IPS-NIHi7 (cell line): Measurements from ENCODE around the gene PTPN2.
"Not testable (repeated sequence)": the region's sequence is repeated elsewhere in the genome, so short reads cannot be mapped to it uniquely, and the experiment has no call there.

ENCODE experiments used
- DNase-seq: peaks from one replicate; pipeline ENCODE4 v3.0.0; 2012; ENCODE audit warnings: mixed read lengths; ENCODE audit errors: extremely low spot score

Gene PTPN2

GRCh38 chr18:12891561-12891960 is 7.5 kb upstream of the PTPN2 start:
- no peak for DNase-seq

- DNase-seq, result no peak
Measured at GRCh38 chr18:12890964-12891363, 6.9 kb upstream of the PTPN2 start.

DNA sequence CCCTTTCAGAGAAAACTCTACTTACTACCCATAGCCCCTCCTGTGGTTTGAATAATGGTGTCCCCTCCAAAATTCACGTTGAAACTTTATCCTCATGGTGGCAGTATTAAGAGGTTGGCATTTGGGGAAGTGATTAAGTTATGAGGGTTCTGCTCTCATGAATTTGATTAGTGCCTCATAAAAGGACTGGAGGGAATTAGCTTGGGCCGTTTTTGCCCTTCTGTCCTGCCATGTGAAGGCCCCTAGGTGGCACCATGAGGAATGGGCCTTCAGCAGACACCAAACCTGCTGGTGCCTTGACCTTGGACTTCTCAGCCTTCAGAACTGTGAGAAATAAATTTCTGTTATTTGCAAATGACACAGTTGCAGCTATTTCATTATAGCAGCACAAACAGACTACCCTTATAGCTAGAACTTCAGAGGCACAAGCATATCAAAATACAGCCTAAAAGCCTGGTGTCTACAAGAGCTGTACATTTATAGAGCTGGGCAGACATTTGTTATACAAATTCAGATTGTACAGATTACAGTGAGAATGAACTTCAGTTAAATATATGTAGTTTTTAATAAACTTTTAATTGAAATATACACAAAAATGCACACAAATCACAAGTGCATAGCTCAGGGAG is 2.6 kb upstream of the PTPN2 start:
- DNase-seq, result no peak

GRCh38 chr18:12885500-12885899 is 1.5 kb upstream of the PTPN2 start:
- DNase-seq, result peak; percentile 38

GRCh38 chr18:12884406-12885323 is 628 bp upstream of the PTPN2 start:
- no peak for DNase-seq

GRCh38 chr18:12883372-12883683 is 709 bp downstream of the PTPN2 start:
- no peak for DNase-seq

- DNase-seq, result no peak
Measured at GRCh38 chr18:12882453-12883371, 1.3 kb downstream of the PTPN2 start.

DNA sequence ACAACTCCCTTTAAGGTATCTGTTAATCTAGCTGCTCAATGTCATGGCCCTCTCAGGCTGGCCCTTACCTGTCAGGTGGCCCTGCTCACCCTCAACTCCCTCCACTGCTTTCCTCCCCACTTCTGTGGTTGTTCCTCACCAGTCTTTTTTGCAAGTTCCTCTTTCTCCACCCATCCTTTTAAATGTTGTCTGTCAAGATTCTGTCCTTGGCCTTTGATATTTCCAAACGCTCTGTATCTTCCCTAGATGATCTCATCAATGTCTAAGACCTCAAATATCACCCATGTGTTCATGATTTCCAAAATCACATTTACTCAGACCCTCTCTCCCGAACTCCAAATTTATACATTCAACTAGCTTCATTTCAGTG is 3.5 kb downstream of the PTPN2 start:
- DNase-seq, result no peak

DNA sequence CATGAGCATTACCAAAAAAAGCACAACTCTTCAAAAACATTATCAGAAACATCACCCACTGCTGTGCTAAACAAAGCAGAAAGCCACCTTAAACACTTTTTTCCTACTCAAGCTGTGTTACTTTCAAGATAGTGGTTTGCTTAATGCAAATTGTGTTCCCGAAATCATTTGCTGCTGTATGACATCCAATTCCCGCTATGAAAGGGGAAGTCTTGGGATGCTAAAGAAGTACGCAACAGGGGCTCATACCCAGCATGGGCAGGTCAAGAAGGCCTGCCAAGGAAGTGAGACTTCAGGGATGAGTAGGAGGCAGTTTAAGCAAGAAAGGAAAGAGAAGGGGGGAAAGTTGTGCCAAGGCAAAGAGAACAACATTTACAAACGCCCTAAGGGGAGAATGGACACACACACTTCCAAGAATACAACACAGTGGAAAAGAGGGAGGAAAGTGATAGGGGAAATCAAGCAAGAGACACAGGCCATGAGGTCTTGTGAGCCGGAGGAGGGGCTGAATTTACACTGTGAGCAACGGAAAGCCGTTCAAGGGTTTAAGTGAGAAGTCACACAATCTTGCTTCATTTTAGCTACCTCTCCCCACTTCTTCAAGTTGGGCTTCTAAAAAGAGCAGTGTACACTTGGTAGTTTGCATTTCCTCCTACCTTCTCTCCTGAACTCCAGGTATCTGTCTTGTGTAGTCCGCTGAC is 4.0 kb downstream of the PTPN2 start:
- no peak for DNase-seq

GRCh38 chr18:12874992-12875391 is 9.0 kb downstream of the PTPN2 start:
- DNase-seq, result not testable (repeated sequence)

GRCh38 chr18:12873961-12874567 is 10.0 kb downstream of the PTPN2 start:
- DNase-seq, result not testable (repeated sequence)

DNA sequence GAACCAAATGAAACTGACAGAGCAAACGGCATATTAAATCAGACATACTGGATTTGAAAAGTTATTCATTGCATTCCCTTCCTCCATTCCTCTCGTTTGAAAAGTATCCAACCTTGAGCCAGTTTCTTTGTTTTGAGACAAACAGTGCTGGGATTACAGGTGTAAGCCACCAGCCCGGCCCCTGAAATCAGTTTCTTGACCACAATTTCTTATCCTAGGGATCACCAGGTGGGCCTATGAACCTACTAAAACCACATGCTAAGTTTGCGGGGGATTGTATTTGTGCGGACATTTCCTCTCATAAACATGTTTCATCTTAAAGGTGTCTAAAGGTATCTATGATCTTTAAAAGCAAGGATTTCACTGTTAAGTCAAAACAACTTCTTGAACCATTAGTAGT is 11.6 kb downstream of the PTPN2 start:
- no peak for DNase-seq

- DNase-seq, result no peak
Measured at GRCh38 chr18:12868576-12868975, 15.5 kb downstream of the PTPN2 start.

DNA sequence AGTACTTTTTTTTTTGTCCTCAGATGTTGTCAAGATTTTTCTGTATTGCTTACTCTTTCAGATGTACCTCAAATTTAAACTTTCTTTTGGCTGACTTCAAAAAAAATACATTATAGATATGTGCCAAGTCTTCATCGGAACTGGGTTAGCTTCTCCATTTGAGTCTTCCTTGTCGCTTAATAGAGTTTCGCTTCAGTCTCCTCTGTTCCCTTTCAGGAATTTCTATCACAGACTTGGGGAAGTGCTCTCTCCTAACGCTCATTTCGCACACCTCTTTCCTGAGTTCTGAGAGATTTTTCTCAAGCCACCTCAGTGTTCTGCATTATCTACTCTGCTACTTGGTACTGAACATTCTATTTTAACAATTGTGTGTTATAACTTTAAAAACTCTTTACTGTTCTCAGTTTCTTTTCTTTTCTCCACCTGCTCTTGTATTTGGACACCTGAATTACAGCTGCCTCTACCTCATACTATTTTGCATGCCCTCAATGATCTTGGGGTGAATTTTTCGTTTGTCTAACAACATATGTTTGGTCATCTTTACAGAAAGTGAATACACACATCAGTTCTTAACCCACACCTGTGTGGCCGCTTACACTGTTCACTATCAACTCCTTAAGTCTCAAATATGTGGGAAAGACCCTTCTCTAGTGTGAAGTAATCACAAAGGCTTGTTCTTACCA is 16.5 kb downstream of the PTPN2 start:
- no peak for DNase-seq

GRCh38 chr18:12863687-12864216 is 20.3 kb downstream of the PTPN2 start:
- DNase-seq, result no peak

GRCh38 chr18:12862874-12863482 is 21.1 kb downstream of the PTPN2 start:
- DNase-seq, result no peak

- peak; percentile 71 for DNase-seq
Measured at GRCh38 chr18:12862467-12862866, 21.6 kb downstream of the PTPN2 start.

GRCh38 chr18:12861637-12862036 is 22.4 kb downstream of the PTPN2 start:
- no peak for DNase-seq

GRCh38 chr18:12860530-12860929 is 23.5 kb downstream of the PTPN2 start:
- no peak for DNase-seq

DNA sequence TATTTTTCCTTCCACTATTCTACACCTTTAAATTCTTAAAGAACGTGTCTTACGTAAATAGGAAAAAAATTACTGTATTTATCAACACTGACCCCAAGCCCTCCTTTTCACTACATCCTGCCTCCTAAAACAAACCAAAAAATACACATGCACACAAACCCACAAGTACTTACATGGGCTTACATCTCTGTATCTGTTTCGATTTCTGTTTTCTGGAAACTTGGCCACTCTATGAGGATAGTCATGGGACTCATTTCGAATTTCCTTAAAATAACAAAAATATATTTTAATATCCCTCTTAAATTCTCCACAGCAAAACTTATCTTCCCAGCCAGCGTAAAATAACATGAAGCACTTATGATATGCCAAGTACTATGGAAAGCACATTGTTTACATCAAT is 25.0 kb downstream of the PTPN2 start:
- no peak for DNase-seq
